Activated T-helper 1 cell treated with anti-CD3 and anti-CD28 coated beads, Interleukin-2, amount 50 U/mL, for 16 hours (primary cell): ENCODE data around the gene PDCD10.

Experiments used
- DNase-seq, 2 donors: peaks; one replicate each; pipeline ENCODE4 v3.0.0-alpha.2; 2020; ENCODE audit warnings: low read depth in 1 of 2, low spot score in 1 of 2

Gene PDCD10

DNA sequence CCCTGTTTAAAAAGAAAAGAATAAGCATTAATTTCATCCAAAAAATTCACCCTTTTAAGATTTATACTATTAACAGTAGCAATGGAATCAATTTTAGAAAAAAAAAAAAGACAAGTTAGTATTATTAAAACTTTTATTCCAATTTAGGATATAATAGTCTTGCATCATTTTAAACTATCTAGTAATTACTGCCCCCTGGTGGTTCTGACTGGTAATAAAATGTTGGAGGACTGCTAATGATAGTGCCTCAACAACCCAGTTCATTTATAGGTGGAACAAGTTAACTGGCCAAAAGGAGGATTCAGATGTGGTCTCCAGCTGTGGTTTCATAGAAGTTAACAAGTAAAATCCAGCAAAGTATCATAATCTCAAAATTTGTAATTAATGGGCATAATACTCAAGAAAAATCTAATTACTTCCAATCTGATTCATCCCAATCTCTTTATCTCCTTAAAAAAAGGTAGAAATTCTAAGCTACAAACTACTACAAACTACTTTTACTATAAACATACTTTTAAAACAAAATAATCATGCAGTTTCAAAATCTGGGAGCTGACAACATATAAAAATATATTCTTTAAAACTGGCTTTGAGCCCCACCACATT is 50.2 kb downstream of the PDCD10 start:
- DNase-seq, result peak in 1 of 2 donors; percentile 2

DNA sequence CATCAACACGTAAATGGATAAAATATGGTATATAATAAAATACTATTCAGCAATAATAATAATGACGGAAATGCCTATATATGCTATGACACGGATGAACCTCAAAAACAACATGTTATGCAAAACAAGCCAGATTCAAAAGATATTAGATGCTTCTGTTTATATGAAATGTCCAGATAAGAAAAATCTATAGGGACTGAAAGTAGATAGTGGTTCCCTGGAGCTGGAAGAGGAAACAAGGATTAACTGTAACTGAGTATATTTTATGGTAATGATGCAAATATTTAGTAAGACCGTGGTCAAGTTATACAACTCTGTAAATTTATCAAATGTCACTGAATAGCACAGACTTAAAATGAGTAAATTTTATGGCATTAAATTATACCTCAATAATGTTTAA is 55.2 kb downstream of the PDCD10 start:
- no peak for DNase-seq

DNA sequence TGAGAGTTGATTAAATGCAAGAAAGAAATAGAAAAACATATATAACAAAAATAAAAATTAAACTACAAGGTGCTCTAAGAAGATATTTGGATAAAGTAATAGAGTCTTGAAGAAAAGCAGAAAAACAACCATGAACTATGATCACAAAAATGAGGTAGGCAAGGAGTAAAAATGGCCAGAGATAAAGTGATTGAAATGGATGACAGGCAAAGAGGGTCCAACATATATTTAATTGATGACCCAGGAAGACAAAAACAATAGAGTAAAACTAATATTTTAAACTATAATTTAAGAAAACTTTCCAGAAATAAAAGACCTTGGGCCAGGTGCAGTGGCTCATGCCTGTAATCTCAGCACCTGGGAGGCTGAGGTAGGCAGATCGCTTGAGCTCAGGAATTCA is 58.8 kb downstream of the PDCD10 start:
- DNase-seq, result no peak

DNA sequence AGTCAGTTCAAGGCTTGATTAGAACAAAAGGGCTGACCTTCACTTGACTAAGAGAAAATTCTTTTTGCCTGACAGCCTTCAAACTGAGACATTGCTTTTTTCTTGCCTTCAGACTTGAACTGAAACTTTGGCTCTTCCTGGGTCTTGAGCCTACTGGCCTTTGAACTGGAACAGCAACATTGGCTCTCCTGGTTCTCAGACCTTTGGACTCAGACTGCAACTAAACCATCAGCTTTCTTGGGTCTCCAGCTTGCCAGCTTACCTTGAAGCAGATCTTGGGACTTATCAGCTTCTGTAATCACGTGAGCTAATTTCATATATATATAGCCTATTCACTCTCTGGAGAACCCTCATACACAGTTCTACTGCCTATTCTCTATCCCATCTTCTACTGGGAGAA is 61.5 kb downstream of the PDCD10 start:
- no peak for DNase-seq

DNA sequence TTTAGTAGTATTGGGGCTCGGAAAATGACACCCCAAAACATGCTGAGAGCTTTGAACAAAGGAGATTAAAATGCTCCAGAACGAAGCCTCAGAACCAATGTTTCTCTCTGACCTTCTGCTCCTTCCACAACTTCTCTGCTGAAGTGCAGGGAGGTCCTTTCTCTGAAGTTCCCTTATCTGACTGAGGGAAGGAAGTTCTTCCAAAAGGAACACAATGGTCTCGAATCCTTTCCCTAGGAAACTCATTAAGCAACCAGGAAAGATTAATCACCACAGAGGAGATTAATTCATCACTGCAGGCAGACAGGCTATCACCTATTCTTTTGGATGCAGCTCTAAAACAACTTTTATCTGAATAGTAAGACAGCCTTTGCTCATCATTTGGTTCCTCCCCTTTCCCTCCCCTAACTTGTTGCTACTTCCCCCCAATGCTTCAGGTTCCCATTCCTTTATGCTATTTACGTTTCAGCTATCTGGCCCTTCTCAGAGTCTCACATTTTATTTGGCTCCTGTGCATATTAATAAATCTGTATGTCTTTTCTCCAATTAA is 62.7 kb downstream of the PDCD10 start:
- DNase-seq, result no peak

DNA sequence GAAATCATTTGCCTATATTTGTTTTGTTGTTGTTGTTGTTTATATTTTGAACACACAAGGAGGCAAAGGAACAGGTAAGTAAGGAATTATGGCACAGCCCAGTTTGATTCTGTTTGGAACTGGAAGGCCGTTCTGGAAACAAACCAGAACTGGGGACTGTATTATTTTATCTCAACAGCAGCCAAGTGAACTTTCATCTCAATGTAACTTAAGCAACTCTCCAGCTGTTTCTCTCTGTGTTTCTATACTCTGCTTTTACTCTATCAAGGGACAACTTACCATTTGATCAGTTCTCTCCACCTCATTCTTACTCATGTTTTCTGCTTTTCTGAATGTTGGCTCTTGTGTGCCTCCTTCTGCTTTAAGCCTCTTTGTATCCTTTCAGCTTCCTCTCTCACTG is 65.0 kb downstream of the PDCD10 start:
- no peak for DNase-seq

DNA sequence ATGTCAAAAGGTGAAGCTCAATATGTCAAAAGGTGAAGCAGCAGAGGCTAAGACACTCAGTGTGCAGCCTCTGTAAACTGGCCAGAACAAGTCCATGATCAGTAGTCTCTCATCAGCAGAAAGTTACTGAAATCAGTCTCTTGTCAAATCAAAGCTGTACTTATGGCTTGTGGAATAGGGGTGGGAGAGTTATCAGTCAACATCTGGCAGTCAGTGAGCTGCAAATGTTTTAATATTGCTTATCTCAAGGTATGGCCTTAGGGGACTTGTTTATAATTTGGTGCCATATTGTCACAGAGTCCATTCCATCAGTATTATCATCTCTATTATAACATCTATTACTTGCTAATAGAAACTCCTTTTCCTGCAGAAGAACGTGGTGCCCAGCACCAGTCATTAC is 66.0 kb downstream of the PDCD10 start:
- DNase-seq, result no peak

DNA sequence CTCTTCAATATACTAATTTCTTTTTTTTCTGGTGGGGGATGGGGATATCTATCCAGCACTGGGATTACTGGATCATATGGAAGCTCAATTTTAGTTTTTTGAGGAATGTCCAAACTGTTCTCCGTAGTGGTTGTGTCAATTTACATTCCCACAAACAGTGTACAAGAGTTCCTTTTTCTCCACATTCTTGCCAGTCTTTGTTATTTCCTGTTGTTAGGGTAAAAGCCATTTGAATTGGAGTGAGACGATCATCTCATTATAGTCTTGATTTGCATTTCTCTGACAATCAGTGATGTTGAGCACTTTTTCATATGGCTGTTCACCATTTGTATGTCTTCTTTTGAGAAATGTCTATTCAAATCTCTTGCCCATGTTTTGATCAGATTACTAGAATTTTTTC is 68.1 kb downstream of the PDCD10 start:
- no peak for DNase-seq

DNA sequence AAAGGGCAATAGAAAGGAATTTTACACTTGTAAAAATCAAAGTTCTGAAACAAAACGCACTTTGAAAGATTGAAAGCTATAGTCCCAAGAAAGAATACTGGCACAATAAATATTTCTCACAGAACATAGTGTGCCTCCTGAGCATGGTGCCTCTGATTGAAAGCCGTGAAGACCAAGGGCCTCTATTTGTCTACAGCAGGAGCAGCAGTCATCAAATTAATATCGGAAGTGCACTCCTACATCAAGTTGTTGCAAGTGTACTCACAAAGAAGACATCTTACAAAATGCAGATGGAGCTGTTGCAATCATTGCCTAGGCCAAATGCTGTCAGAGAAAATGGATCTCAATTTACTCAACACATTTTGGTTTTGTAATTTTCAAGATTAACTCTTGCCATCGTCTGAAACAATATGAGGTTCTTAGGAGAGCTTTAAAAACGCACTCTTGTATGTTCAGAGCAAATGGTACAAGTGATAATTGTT is 71.7 kb downstream of the PDCD10 start:
- DNase-seq, result no peak

DNA sequence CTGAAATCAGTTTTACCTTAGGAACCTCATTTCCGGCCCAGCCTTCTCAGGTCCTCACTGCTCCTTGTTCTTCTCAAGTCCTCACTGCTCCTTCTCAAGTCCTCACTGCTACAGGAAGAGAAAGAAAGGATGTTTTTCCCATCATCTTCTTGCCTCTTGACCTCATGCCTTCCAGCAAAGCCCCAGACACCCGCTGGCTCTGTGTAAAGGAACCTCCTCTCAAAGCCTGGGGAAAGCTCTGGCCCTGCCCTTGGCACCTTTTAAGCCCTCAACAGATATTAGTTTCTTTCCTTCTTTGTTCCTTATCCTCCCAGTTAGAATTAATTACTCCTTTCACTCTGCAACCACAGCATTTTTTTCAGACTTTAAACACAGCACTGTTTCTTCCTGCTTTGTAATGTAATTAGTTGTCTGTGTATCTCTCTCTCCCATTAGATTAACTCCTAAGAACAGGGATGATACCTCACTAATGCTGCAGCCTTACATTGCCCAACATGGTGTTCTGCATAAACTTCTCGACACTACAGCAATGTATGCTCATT is 76.9 kb downstream of the PDCD10 start:
- no peak for DNase-seq

DNA sequence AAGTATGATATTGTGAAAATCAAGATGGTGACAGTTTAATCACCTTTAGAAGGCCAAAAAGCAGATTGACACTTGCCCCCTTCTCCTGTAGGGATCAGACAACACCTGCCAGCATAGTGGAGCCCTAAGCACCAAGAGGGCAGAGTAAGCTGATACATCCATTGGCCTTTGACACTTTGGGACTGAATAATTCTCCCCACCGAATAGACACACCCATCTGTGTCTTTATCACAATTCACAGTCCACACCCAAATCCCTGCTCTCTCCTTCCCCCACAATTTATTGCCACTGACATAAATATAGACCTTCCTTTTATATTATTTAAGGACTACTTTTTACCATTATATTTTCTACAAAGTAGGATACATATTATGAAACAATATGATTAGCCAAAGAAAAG is 77.9 kb downstream of the PDCD10 start:
- no peak for DNase-seq

DNA sequence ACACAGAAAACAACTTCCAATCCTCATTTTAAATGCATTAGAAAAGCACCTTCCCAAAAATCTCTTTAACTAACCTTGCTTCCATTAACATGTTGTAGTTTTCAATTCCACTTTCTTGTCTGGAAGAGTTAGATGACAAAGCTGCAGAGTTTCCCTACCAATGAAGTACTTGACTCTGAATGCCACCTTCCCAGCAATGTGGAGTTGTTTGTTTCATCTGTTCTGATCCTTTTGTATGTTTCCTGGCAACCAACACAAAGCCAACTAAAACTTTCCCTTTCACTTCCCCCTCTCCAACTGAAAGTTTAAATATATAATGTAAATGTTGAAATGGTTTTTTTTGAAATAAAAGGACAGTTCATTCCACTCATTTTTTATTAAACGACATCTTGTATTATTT is 80.9 kb downstream of the PDCD10 start, which contains the start of gene WDR49:
Gene WDR49 (minus strand): TSS at position 183 of the 400 bp plus-strand sequence. CDS start 517 bp downstream, outside the sequence.
- no peak for DNase-seq

DNA sequence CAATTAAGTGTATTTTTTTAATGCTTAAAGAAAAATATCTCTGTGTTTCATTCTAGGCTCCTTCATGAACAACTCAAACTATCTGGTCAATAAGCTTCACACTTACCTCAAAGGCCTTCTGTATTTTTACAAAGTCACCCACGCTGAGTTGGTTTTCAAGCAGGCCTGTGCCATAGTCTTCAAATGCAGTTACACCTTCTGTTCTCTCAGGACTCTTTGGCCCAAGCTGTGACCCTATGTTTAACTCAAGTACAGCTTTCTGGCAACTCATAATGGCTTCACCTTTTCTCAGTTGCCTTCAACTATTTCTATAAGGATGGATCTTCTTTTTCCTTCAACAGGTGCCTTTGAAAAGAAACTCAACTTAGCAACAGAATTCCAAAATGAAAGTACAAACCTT is 81.5 kb downstream of the PDCD10 start:
- no peak for DNase-seq

DNA sequence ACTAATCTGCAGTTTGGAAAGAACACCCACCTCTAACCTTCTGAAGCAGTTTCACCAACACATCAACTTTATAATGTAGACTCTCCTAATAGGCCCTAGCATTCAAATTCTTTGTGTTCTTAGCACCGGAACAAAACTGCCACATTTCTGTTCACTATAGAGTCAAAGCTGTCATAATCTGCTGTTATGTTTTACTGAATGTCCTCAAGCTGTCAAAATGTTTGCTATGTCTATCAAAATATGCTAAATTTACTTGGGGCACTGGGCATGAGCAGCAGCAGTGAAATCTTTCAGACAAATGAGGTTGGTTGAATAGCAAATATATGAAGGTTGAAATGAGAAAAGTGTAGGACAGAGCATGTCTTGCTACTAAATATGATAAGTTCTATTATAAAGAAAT is 82.9 kb downstream of the PDCD10 start:
- no peak for DNase-seq

DNA sequence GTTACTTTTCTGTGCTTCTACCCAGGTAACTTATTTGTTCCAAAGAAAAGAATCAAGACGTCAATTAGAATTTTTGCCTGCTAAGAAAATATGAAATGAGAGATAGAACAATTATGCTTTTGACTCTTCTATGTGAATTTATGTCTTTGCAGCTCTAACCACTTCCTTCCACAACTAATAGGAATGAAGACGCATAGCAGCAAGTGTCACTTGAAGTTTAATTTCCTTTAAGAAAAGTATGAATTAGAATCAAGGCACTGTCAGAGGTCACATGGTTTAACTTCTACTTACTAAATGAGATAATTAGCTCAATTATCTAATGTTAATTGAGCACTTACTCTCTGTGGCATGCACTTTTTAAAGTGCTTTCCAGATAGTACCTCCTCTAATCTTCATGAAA is 84.2 kb downstream of the PDCD10 start:
- DNase-seq, result no peak

DNA sequence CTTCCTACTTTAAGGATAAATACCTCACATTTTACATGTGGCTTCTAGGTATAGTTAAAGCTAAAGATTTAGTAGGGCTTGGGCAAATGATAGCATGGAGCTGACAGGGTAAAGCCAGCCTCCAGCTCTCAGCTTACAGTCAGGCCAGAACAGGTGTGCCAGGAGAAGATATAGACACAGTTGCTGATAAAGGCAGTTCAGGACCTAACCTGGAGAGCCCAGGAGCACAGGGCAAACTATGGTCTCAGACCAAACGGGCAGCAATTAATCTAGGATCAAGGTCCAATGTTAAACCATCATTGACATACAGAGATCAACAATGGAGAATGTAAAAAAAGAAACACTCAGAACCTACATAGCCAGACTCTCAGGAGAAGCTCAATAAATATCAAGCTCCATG is 84.9 kb downstream of the PDCD10 start:
- no peak for DNase-seq

DNA sequence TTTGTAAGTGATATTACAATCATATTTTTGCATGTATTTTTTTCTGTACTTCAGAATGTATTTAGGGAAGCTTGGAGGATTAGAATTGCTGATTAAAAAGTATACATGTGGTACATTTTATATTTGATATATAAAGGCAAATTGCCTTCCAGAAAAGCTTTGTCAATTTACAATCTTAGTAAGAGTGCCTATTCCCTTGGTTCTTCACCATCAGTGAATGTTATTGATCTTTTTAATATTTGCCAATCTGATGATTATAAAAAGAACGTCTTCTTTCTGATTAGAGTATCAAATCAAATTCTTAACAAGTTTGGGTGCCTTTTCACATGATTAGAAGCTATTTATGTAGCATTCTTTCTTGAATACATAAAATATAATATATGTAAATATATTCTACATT is 90.1 kb downstream of the PDCD10 start:
- no peak for DNase-seq
